T-helper 1 cell treated with Interleukin-12 subunit alpha and Interleukin-12 subunit beta and Interleukin-4 antibody, amounts not matched to agents 30 μg/mL and 1 μg/mL, for 36 hours (primary cell): Measurements from ENCODE around the gene PSMD2.

Source experiments
- H3K27ac Mint-ChIP-seq: one replicate; pipeline ENCODE4 v1.8.0; 2021; ENCODE audit warnings: mild to moderate bottlenecking, mixed read lengths
- H3K27me3 Mint-ChIP-seq: one replicate; pipeline ENCODE4 v1.8.0; 2021; ENCODE audit warnings: low read depth, mixed read lengths
- H3K36me3 Mint-ChIP-seq: one replicate; pipeline ENCODE4 v1.8.0; 2021; ENCODE audit warnings: low read depth, mixed read lengths
- H3K4me1 Mint-ChIP-seq: one replicate; pipeline ENCODE4 v1.8.0; 2021; ENCODE audit warnings: low read depth, mixed read lengths
- H3K4me3 Mint-ChIP-seq: one replicate; pipeline ENCODE4 v1.8.0; 2021; ENCODE audit warnings: mild to moderate bottlenecking, moderate library complexity, mixed read lengths
- H3K9me3 Mint-ChIP-seq: one replicate; pipeline ENCODE4 v1.8.0; 2021; ENCODE audit warnings: mixed read lengths

The PSMD2 gene

DNA sequence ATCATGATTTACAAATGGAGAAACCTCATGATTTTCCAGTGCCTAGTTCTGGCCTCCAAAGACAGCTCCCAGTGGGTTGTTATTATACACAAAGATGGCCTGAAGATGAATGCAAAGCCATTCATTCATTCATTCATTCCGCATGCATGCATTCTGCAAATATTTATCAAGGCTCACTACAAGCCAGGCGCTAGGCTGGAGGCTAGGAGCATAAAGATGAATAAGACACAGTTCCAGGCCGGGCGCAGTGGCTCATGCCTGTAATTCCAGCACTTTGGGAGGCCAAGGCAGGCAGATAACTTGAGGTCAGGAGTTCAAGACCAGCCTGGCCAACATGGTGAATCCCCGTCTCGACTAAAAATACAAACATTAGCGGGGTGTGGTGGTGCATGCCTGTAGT, 2.4 kb upstream of the PSMD2 start:
- Mint-ChIP-seq H3K9me3 (no peaks in the 10 kb centered on the region), H3K4me3 (no peak overlapping the region), H3K27ac (no peak overlapping the region), H3K27me3 (no peaks in the 10 kb centered on the region), H3K36me3 (peaks cover 15% of the 10 kb centered on the region), H3K4me1 (peaks cover 17% of the 10 kb centered on the region)

GRCh38 chr3:184299488-184300377, 692 bp downstream of the PSMD2 start:
- Mint-ChIP-seq H3K36me3 (peaks cover 38% of the 10 kb centered on the region), H3K4me3 (peak overlapping the region; percentile 98), H3K4me1 (peaks cover 17% of the 10 kb centered on the region), H3K27me3 (no peaks in the 10 kb centered on the region), H3K27ac (peak overlapping the region; percentile 88), H3K9me3 (no peaks in the 10 kb centered on the region)

DNA sequence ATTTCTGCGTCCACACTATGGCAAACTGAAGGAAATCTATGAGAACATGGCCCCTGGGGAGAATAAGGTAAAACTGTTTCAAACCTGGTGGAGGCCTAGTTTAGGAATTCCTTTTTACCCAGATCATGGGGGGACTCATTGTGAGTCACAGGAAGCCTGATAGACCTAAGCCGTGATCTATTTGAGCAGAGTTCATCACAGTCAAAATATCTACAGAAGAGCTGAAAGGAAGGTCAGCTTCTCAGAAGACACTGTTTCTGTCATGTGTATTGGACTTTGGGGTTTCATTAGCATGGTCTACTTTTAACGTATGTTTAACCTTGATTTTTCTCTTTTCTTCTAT, 1.3 kb downstream of the PSMD2 start:
- peaks cover 42% of the 10 kb centered on the region for H3K36me3 Mint-ChIP-seq
- H3K27ac Mint-ChIP-seq = no peak overlapping the region
- no peaks in the 10 kb centered on the region for H3K27me3 Mint-ChIP-seq
- H3K4me3 Mint-ChIP-seq = peak overlapping the region; percentile 98
- H3K9me3 Mint-ChIP-seq = no peaks in the 10 kb centered on the region
- peaks cover 17% of the 10 kb centered on the region for H3K4me1 Mint-ChIP-seq

DNA sequence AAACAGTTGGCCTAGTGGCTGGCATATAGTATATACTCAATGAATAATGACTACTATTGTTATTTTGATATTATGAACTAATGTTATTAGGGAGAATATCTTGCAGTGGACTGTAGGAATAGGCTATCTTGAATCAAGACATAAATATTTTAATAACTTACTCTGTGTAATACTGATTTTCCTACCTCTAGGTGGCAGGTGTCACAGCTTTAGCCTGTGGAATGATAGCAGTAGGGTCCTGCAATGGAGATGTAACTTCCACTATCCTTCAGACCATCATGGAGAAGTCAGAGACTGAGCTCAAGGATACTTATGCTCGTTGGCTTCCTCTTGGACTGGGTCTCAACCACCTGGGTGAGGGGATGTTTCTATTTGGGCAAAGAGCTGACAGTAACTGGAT, 6.5 kb downstream of the PSMD2 start:
- peaks cover 2% of the 10 kb centered on the region for H3K4me1 Mint-ChIP-seq
- no peaks in the 10 kb centered on the region for H3K27me3 Mint-ChIP-seq
- H3K4me3 Mint-ChIP-seq = no peak overlapping the region
- H3K9me3 Mint-ChIP-seq = no peaks in the 10 kb centered on the region
- peaks cover 73% of the 10 kb centered on the region for H3K36me3 Mint-ChIP-seq
- no peak overlapping the region for H3K27ac Mint-ChIP-seq

DNA sequence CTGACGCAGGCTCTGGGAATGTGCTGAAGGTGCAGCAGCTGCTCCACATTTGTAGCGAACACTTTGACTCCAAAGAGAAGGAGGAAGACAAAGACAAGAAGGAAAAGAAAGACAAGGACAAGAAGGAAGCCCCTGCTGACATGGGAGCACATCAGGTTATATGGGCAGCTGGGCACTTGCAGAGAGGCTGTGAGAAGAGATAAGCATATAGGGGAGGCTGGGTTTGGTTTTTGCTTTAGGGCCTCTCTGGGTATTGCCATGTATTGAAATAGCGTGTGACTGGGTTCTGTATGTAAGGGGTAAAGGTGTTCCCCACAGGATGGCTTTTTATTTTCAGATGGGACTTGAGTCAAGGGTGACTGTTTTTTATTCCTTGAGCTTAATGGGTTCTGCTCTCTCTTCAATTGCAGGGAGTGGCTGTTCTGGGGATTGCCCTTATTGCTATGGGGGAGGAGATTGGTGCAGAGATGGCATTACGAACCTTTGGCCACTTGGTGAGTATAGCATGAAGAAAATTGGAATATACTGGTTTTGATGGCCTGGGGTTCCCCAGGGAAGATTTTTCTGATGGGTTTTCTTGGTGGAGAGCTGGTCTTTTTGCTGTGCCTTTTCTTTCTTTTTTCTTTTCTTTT, 7.4 kb downstream of the PSMD2 start:
- Mint-ChIP-seq H3K27me3 (no peaks in the 10 kb centered on the region), H3K27ac (no peak overlapping the region), H3K9me3 (no peaks in the 10 kb centered on the region), H3K36me3 (peaks cover 68% of the 10 kb centered on the region), H3K4me3 (no peak overlapping the region), H3K4me1 (no peaks in the 10 kb centered on the region)

GRCh38 chr3:184307915-184308314, 8.9 kb downstream of the PSMD2 start:
- H3K27ac Mint-ChIP-seq = no peak overlapping the region
- peaks cover 55% of the 10 kb centered on the region for H3K36me3 Mint-ChIP-seq
- H3K4me3 Mint-ChIP-seq = no peak overlapping the region
- no peaks in the 10 kb centered on the region for H3K4me1 Mint-ChIP-seq
- no peaks in the 10 kb centered on the region for H3K9me3 Mint-ChIP-seq
- H3K27me3 Mint-ChIP-seq = no peaks in the 10 kb centered on the region

DNA sequence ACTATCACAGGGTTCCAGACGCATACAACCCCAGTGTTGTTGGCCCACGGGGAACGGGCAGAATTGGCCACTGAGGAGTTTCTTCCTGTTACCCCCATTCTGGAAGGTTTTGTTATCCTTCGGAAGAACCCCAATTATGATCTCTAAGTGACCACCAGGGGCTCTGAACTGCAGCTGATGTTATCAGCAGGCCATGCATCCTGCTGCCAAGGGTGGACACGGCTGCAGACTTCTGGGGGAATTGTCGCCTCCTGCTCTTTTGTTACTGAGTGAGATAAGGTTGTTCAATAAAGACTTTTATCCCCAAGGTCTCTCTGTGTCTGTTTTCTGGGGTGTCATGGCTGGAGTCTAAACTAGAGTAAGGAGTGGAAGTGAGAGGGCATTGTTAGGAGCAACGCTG, 9.7 kb downstream of the PSMD2 start:
- Mint-ChIP-seq H3K27ac (no peak overlapping the region), H3K27me3 (no peaks in the 10 kb centered on the region), H3K36me3 (peaks cover 49% of the 10 kb centered on the region), H3K4me3 (no peak overlapping the region), H3K4me1 (no peaks in the 10 kb centered on the region), H3K9me3 (no peaks in the 10 kb centered on the region)

DNA sequence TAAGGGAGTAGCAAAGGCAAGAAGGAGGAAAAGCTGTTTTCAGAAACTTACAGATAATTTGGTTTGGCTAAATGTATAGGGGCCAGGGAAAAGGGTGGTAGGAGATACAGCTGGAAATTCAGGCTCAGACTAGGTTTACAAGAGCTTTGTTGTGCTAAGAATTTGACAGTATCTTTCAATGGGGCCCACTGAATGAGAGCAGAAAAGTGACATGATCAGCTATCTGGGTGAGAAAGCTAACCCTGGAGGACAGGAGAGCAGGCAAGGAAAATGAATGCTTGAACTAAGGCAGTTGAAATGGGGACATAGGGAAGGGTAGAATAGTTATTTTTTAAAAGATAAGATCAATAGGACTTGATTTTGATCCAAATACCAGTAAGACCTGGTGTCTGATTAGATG, 12.6 kb downstream of the PSMD2 start:
- H3K27ac Mint-ChIP-seq = no peak overlapping the region
- H3K36me3 Mint-ChIP-seq = peaks cover 32% of the 10 kb centered on the region

GRCh38 chr3:184314363-184314699, 15.3 kb downstream of the PSMD2 start, which contains the start of gene EIF4G1:
Gene EIF4G1, plus strand, starts transcription at chr3:184314606. Its CDS starts 1,191 bp downstream, at chr3:184315797.
- no peaks in the 10 kb centered on the region for H3K27me3 Mint-ChIP-seq

More for the DNA sequence above, 12.6 kb downstream of the PSMD2 start:
- H3K9me3 Mint-ChIP-seq = no peaks in the 10 kb centered on the region
- H3K4me3 Mint-ChIP-seq = no peak overlapping the region
- peaks cover 6% of the 10 kb centered on the region for H3K4me1 Mint-ChIP-seq
- no peaks in the 10 kb centered on the region for H3K27me3 Mint-ChIP-seq

GRCh38 chr3:184314700-184315542, 15.9 kb downstream of the PSMD2 start:
- Mint-ChIP-seq H3K9me3 (no peaks in the 10 kb centered on the region), H3K4me1 (peaks cover 26% of the 10 kb centered on the region), H3K27me3 (no peaks in the 10 kb centered on the region), H3K27ac (peak overlapping the region; percentile 83), H3K36me3 (peaks cover 20% of the 10 kb centered on the region), H3K4me3 (peak overlapping the region; percentile 88)

More at GRCh38 chr3:184314363-184314699, 15.3 kb downstream of the PSMD2 start, which contains the start of gene EIF4G1:
- H3K27ac Mint-ChIP-seq = peak within 1 kb of the TSS; percentile 83
- H3K4me1 Mint-ChIP-seq = peaks cover 24% of the 10 kb centered on the region
- peak within 1 kb of the TSS; percentile 88 for H3K4me3 Mint-ChIP-seq
- peaks cover 21% of the 10 kb centered on the region for H3K36me3 Mint-ChIP-seq
- H3K9me3 Mint-ChIP-seq = no peaks in the 10 kb centered on the region

DNA sequence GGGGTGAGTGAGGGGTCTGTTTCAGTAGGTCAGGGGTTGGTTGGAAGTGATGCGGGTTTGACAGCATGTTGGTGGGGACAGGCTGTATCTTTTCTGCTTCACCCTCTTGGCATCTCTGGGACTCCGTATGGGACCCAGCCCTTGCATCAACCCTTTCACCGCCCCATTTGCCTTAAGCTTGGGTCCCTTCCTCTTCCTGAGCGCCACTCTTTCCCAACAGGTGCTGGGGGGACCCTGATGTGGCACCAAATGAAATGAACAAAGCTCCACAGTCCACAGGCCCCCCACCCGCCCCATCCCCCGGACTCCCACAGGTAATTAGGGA, 16.5 kb downstream of the PSMD2 start:
- Mint-ChIP-seq H3K4me3 (peak overlapping the region; percentile 85), H3K36me3 (peaks cover 18% of the 10 kb centered on the region), H3K9me3 (no peaks in the 10 kb centered on the region), H3K4me1 (peaks cover 26% of the 10 kb centered on the region), H3K27me3 (no peaks in the 10 kb centered on the region), H3K27ac (peak overlapping the region; percentile 83)

- H3K4me1 Mint-ChIP-seq = peaks cover 26% of the 10 kb centered on the region
- H3K4me3 Mint-ChIP-seq = peak overlapping the region; percentile 85
- no peaks in the 10 kb centered on the region for H3K27me3 Mint-ChIP-seq
- H3K27ac Mint-ChIP-seq = peak overlapping the region; percentile 83
- no peaks in the 10 kb centered on the region for H3K9me3 Mint-ChIP-seq
- peaks cover 23% of the 10 kb centered on the region for H3K36me3 Mint-ChIP-seq
Measured at GRCh38 chr3:184315871-184316661, 17.0 kb downstream of the PSMD2 start.

DNA sequence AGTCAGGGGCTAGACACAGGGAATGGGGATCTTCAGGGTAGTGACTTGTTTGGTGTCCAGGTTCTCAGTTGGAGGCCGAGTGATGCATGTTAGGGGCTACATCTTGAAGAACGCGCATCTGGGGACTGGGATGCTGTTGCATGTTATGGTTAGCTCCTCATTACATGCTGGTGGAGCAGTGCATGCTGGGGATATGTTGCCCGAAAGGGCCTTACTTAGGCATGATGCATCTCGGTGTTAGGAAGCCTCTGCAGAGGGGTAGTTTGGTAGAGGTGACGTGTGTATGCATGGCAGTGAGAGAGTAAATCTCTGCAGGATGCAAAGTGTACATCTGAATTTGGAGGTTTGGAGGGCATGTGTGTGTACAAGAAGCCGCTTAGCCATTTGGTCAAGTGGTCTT, 17.8 kb downstream of the PSMD2 start:
- H3K27me3 Mint-ChIP-seq = no peaks in the 10 kb centered on the region
- H3K4me1 Mint-ChIP-seq = peaks cover 26% of the 10 kb centered on the region
- no peaks in the 10 kb centered on the region for H3K9me3 Mint-ChIP-seq
- H3K4me3 Mint-ChIP-seq = peak overlapping the region; percentile 85
- peak overlapping the region; percentile 83 for H3K27ac Mint-ChIP-seq
- H3K36me3 Mint-ChIP-seq = peaks cover 31% of the 10 kb centered on the region

DNA sequence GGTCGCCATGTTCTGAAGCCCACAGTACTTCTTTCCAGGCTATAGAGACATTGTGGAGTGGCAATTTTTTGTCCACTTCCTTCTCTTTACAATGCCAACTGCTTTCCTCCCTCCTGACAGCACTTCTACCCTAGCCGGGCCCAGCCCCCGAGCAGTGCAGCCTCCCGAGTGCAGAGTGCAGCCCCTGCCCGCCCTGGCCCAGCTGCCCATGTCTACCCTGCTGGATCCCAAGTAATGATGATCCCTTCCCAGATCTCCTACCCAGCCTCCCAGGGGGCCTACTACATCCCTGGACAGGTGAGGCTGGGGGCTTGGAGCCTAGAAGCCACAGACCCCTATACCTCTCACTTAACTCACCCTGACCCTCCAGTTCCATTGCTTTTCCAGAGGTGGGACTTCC, 18.2 kb downstream of the PSMD2 start:
- Mint-ChIP-seq H3K4me1 (peaks cover 26% of the 10 kb centered on the region), H3K27me3 (no peaks in the 10 kb centered on the region), H3K27ac (peak overlapping the region; percentile 62), H3K36me3 (peaks cover 31% of the 10 kb centered on the region), H3K9me3 (no peaks in the 10 kb centered on the region), H3K4me3 (peak overlapping the region; percentile 30)
